Stimulated activated CD4-positive, alpha-beta T cell treated with anti-CD3 and anti-CD28 coated beads, Interleukin-1b, Interleukin-23, amount 100 ng/mL, for 1 hour (primary cell): ENCODE measurements around the gene SH3D19.
"Not testable (repeated sequence)": the region's sequence is repeated elsewhere in the genome, so short reads cannot be mapped to it uniquely, and the experiment has no call there.

Source experiments
- DNase-seq, 2 donors: peaks; one replicate each; pipeline ENCODE4 v3.0.0-alpha.2; 2020; ENCODE audit warnings: low read depth in 2 of 2

Gene SH3D19

DNA sequence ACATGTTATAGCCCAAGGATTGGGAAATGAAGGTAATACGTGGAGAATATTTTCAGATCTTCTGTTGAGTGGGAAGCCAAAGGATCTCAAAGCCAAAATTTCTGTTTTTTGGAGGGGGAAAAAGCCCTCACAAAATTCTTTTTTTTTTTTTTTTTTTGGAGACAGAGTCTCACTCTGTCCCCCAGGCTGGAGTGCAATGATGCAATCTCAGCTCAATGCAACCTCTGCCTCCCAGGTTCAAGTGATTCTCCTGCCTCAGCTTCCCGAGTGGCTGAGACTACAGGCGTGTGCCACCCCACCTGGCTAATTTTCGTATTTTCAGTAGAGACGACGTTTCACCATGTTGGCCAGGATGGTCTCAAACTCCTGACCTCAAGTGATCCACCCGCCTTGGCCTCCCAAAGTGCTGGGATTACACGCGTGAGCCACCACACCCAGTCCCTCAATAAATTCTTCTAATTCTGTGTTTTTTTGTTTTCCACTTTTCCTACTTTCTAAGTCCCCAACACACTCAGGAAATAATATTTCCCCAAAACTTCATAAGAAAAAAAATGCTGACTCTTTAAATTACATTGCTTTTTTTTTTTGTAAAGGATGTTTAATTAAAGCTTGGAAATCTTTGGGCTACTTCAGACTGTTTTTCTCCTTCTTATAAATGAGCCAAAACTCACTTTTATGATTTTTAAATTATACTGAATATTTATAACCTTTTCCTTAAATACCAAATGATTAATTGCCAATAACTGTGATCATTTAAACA lies 174.4 kb downstream of the SH3D19 start:
- DNase-seq = no peak

DNA sequence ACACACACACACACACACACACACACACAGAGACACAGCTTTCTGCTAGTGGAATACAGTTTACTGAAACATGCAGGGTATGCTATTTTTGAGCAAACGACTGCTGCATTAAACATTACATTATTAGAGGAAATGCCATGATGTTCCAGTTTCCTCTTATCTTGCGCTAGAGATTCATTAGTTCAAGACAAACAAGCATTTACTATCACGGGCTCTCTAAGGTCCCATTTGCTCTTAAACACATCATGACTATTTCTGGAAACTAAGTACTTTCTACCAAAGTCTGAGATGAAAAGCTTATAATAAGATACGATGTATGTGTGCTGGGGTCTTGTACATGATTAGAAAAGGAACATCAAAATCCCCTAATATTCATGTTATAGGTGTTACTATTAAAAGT lies 177.1 kb downstream of the SH3D19 start:
- no peak for DNase-seq

DNA sequence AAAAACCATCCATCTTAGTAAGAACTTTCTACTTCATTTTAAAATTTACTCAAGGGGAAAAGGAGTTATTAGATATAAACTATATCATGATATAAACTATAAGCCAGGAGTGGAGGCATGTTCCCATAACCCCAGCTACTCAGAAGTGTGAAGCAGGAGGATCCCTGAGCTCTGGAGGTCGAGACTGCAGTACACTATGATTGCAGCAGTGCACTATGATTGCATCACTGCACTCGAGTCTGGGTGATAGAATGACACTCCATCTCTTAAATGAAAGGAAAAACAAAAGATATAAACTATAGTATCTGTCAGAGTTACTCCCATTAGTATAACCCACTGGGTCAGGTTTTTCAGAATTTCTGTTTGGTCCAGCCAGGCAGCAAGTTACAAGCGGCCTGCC lies 178.4 kb downstream of the SH3D19 start:
- DNase-seq = no peak

DNA sequence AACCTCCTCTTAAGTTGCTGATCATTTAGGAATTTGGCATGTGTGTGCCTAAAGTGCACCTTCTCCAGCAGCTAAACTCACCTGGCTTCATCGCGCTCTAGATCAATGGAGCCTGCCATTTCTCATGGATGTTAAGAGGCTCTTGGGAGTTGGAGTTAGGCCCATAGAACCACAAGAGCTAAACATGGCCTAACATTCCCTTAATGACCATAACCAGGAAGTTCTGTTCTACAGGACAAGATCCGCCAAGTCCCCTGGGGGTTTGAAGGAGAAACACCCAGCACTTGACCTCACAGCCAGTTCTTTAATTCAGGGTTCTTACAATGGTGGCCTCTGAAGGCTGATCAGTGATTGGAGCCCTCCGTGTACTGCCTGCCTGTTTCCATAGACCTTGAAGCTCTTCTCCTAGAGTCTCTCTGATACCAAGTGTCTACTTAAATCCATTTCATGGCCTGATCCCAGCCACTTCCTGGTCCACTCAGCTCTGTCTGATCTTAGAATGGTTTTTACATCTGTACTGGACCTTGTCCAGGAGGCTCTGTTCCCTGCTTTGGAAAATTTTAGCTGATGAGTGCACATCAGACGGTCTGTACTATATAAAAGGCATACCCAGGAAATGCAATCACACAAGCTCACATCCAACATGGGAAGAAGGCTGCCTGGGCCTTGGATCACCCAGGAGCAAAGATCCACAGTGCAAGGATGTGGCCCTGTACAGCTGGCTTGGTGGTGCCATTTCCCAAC lies 180.9 kb downstream of the SH3D19 start:
- no peak for DNase-seq

DNA sequence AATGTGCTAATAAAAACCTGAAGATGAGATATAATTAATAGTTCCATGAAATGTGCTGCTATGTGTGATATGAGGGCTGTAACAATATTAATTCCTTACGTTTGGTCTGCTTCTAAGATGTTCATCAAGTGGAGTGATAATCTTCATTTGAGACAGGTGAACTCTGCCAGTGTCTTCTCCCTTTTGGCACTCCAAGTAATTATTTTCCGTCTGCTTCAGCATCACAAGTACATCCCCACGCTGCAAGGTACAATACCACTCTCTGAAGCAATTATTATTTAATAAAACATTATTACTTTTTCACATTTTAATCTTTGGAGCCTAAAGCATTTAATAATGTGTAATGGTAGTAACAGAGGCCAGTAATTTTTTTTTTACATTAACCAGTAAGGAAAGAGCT lies 181.6 kb downstream of the SH3D19 start:
- DNase-seq = no peak

DNA sequence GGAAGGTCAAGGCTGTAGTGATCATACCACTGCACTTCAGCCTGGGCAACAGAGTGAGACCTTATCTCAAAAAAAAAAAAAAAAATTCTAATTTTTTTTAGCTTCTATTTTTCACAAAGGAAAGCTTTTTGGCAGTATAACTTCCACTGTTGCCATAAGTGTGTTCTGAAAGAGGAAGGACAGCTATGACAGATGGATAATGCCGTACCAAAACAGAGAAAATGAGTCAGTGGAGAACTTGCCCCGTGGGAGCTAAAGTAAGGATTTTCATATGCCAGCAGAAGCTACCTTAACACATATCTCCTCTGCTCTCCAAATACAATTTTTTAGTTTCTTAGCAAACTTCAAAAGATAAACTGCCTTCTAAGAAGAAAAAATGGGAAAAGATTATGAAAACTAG lies 182.2 kb downstream of the SH3D19 start:
- no peak for DNase-seq

DNA sequence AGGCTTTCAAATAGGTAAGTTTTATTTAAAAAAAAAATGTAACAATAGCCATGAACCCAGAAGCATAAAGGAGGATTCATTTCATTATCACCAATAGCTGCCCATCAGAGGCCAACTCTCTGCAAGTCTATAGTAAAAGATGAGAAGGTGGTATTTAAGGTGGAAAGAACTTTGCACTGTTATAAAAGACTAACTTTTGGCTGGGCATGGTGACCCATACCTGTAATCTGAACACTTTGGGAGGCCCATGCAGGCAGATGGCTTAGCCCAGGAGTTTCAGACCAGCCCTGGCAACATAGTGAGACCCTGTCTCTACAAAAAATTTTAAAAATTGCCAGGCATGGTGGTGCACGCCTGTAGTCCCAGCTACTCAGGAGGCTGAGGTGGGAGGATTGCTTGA lies 182.6 kb downstream of the SH3D19 start:
- no peak for DNase-seq

DNA sequence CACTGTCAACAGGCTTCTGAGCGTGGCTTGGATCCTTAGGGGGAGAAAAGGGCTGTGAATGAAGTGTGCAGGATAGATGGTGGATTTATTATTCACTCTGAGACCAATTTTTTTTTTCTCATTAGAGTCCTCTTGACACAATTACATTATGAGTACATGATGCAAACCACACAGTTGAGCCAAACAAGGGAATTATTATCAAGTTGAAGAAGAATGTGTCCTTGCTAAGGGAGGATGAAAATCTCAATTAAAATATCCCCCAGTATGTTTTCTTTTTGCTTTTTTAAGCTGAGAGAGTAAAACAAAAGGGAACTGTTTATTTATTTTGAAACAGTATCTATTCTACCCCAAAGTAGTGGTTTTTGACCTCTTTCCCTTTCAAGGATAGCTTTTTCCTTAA lies 185.6 kb downstream of the SH3D19 start:
- no peak for DNase-seq

DNA sequence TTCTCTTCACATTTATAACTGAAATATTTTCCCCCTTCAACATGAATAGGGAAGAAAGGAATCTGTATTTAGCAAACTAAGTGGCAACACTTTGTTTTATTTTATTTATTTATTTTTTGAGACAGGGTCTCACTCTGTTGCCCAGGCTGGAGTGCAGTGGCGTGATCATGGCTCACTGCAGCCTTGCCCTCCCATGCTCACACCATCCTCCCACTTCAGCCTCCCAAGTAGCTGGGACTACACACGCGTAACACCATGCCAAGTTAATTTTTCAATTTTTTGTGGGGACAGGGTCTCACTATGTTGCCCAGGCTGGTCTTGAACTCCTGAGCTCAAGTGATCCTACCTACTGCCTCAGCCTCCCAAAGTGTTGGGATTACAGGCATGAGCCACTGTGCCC lies 189.4 kb downstream of the SH3D19 start:
- not testable (repeated sequence) for DNase-seq

DNA sequence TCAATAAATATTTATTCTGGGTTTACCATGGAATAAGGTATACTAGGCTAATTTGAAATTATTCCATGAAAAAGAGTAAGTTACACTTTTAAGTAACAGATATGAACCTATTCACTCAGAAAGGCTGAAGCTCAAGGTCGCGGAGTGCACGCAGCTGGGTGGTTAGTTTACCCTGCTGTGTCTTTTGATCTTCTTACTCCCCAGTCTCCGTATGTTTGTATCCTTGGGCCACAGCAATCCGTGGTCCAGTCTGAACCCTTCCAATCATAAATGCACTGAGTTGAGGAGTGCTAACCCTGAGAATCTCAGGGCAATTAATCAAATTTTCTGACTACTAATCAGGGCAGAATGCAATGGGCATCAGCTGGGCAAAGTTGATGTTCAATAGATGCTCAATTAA lies 192.1 kb downstream of the SH3D19 start:
- DNase-seq = no peak

DNA sequence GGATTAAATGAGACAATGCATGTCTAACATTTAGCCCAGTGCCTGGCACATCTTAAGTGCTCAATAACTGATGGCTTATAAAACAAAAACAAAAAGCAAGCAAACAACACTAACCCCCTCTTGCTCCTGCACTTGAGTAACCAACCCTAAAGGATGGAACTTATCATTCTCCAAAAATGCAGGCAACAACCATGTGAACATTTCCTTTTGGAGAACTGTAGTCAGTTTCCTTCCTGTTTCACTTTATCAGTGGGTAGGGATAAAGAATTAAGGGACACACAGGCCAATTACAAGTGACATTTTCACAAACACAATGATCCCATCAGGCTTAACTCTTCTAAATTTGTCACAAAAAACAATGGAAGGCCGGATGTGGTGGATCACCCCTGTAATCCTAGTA lies 195.6 kb downstream of the SH3D19 start:
- no peak for DNase-seq

DNA sequence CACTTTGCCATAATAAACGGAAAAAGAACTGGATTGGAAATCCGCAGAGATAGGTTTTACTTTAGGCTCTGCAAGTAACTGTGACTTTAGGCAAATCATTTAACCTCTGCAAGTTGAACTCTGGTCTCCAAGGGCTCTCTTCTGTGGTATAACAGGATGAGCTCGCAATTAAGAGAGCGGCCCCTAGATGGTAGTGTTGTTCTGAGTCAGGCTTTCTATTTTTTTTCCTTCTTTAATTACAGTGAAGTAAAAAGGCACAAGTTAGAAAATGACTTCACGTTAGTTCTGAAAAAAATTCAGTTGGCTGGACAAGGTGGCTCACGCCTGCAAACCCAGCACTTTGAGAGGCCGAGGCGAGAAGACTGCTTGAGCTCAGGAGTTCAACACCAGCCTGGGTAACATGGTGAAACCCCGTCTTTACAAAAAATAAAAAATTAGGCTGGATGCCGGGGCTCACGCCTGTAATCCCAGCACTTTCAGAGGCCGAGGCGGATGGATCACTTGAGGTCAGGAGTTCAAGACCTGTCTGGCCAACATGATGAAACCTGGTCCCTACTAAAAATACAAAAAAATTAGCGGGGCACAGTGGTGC lies 207.9 kb downstream of the SH3D19 start:
- peak in 1 of 2 donors; percentile 23 for DNase-seq

DNA sequence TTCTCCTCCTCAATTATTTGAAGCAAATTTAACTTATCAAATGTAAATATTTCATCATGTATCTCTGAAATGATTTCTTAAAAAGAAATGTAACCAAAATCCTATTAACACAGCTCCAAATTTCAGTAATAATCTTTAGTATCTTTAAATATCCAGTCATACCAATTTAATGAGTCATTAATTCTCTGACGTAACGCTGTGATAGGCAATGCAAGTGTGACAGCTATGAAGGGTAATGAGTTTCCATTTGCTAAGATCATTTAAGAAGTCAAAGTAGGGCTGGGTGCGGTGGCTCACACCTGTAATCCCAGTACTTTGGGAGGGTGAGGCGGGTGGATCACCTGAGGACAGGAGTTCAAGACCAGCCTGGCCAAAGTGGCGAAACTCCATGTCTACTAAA lies 210.4 kb downstream of the SH3D19 start:
- no peak for DNase-seq

DNA sequence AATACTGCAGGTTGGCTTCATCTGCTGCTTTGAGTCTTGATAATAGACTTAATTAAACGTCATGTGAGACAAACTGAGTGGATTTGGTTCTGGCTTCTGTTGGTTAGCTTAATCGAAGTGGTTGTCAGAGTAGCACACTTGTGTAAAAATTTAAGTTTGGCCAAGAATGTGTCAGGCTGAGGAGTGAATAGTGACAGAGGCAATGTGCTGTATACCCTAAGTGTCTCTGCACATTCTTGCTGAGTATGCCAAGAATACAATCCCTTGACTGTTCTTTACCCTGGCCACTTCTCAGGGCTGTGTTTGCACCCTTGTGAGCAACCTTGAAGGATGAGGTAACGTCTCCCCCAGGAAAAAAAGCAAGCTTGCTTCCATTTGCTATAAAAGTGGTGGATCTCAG lies 211.1 kb downstream of the SH3D19 start:
- DNase-seq = no peak

DNA sequence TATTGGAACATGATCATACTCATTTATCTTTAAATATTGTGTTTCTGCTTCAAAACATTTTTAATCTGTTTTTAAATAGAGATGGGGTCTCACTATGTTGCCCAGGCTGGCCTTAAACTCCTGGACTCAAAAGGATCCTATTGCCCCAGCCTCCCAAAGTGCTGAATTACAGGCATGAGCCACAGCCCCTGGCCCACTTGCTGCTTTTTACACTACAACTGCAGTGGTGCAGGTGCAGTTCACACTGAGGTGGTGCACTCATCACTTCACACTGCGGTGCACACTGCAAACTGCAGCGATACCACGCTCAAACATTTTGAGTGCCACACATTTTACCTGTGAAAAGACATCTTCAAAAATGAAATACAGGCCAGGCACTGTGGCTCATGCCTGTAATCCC lies 215.2 kb downstream of the SH3D19 start:
- no peak for DNase-seq

DNA sequence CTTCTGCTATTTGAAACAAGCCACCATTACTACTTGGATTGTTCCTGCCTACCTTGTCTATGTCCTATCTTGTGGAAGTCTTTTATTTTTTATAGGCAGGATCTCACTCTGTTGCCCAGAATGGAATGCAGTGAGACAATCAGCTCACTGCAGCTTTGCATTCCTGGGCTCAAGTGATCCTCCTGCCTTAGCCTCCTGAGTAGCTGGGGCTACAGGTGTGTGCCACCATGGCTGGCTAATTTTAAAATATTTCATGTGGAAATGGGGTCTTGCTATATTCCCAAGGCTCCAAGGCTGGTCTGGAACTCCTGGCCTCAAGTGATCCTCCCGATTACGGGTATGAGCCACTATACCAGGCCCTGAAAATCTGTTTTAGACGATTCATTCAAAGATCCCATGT lies 218.3 kb downstream of the SH3D19 start:
- no peak for DNase-seq

DNA sequence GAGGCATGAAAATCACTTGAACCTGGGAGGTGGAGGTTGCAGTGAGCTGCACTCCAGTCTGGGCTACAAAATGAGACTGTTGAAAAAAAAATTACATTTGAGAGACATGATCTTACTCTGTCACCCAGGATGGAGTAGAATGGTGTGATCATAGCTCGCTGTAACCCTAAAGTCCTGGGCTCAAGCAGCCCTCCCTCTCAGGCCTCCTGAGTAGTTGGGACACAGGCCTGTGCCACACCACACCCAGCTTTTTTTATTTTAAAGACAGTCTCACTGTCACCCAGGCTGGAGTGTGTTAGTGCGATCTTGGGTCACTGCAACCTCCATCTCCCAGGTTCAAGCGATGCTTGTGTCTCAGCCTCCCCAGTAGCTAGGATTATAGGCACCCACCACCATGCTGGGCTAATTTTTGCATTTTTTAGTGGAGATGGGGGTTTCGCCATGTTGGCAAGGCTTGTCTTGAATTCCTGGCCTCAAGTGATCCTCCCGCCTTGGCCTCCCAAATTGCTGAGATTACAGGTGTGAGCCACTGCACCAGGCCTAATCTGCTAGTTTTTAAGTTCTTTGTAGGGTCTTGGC lies 219.9 kb downstream of the SH3D19 start:
- DNase-seq = no peak

DNA sequence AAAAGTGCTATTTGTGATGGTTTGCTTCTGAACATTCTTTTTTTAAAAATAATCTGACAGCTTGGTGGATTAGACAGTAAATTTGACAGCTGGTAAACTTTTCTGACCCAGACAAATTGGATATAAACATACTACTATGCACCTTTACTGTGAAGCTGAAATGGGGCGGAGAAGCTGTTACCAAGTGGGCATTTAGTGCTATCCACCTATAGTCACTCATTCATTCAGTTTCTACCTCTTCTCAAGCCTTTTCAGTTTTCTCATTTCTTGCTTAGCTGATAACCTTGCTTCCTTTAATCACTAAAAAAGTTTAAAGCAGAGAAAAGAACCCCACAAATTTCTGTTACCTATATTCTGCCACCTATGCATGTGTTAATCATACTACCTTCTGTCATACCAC lies 220.8 kb downstream of the SH3D19 start:
- no peak for DNase-seq

DNA sequence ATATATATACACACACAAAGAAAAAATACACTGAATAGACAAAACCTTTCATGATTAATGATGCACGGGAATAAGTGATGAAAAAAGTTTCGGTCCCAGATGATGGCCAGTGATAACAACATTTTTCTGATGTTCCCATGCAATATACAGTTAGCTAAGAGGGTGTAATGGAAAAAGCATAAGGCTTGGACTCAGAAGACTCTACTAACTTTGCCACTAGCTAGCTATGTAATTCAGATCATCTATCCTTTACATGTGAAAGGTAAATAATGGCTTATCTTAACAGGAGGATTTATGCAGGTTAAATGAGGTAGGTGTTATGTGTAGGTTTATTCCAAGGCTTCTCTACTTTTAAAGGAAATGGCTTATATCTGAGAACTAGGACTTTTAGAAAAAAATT lies 221.6 kb downstream of the SH3D19 start:
- DNase-seq = no peak

DNA sequence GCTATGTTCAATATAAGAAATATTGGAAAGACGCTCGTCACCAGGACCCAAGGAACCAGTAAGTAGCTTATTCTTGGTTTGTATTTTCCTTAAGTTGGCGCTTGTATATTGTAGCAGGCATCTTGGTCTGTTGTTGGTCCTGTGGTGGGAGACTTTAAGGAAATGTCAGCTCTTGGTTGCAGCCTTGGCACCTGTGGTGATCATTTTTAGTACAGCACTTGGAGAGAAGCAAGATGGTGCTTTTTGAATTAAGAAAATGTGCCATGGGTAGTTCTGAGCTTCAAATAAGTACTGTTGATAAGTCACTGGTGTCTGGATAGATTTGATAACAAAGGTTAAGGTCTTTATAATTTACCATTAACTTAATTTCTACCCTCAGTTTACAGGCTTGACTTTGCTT lies 224.9 kb downstream of the SH3D19 start:
- no peak for DNase-seq

DNA sequence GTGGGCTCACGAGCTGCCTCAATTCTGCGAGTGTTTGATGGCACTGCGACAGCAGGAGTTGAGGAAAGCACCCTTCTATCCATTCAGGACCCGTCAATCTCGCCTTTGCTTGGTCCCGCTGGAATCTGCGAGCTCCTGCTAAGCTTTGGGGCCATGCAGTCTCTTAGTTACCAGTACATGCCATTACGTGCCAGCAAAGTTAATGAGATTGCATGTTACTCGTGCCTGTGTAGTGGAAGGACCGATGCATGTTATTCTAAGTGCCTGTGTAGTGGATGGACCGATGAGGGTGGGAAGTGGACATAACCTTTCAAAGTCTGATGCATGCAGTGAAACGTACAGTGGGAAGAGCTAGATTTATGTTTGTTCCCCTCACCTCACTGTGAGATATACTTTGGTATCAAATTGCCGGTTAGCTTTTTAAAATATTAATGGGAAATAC lies 225.4 kb downstream of the SH3D19 start:
- no peak for DNase-seq

DNA sequence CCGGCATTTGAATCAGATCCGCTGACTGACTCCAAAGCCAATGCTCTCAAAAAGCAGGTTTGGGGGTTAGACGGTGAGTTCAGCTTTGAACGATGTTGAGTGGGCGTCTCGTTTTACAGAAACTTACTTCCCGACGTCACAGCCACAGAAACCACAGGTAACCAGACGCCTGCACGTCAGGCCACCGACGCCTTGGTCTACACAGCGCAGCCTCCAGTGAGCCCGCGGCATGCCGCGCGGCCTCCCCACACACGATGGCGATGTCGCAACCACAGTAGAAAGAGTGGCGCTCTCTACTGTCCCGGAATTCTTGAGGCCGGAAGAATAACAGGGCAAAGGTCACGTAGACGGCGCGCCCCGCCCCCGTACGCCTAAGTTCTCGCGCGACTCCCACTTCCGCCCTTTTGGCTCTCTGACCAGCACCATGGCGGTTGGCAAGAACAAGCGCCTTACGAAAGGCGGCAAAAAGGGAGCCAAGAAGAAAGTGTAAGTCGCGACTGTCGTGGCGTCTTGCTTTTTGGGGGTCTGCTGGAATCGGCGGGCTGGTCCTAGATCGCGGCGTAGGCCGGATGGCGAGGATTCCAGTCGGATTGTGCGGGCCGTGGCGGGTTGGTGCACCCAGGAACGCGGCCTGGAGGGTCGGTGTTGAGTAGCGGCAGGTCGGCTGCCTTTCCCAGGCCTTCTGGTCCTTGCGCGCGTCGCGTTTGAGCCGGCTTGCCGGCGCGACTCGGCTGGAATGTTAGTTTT lies 226.0 kb downstream of the SH3D19 start, which contains the start of gene RPS3A:
TSS of gene RPS3A (plus strand) at position 400 of the 747 bp plus-strand sequence. CDS start at position 425, 25 bp downstream.
- DNase-seq = peak; percentile 92 to 96
